Uterus (tissue), 4 donors: ENCODE results near the gene CRTC3. TPM values are rescaled to one million over a fixed set of nuclear protein-coding genes. Genes with fewer than 3 reads are reported as not detected.

ENCODE experiments used
- DNase-seq, 2 donors: peaks; one replicate each; pipeline ENCODE4 v3.0.0-alpha.2; 2019 to 2020
- H3K27ac ChIP-seq, 2 donors: fragments of 200-600 bp; sonication (generic); 1 replicate in 1 of 2; 2 replicates in 1 of 2; pipeline ENCODE4 v1.5.1; 2016 to 2018
- H3K27me3 ChIP-seq, 2 donors: fragments of 200-600 bp; sonication (generic); one replicate each; pipeline ENCODE4 v1.5.1; 2018 to 2019; ENCODE audit warnings: control low read depth in 1 of 2
- H3K36me3 ChIP-seq, 2 donors: fragments of 200-600 bp; sonication (generic); one replicate each; pipeline ENCODE4 v1.5.1; 2019; ENCODE audit warnings: control low read depth in 1 of 2
- H3K4me1 ChIP-seq, 2 donors: fragments of 200-600 bp; sonication (generic); one replicate each; pipeline ENCODE4 v1.5.1; 2018 to 2019; ENCODE audit warnings: control low read depth in 1 of 2
- H3K4me3 ChIP-seq, 2 donors: fragments of 200-600 bp; sonication (generic); 1 replicate in 1 of 2; 2 replicates in 1 of 2; pipeline ENCODE4 v1.5.1; 2018 to 2019; ENCODE audit warnings: mild to moderate bottlenecking in 1 of 2
- H3K9me3 ChIP-seq, 2 donors: fragments of 200-600 bp; sonication (generic); one replicate each; pipeline ENCODE4 v1.5.1; 2019; ENCODE audit warnings: control low read depth in 1 of 2
- CTCF ChIP-seq, 4 experiments: fragments of 200-600 bp in 2 of 4; fragments of 450-650 bp in 2 of 4; sonication (generic) in 2 of 4; IDR thresholded peaks; one replicate each; pipeline ENCODE4 v1.5.1; 2016 to 2019; ENCODE audit warnings: antibody characterized with exemption in 4 of 4, mild to moderate bottlenecking in 2 of 4, moderate library complexity in 1 of 4
- POLR2A ChIP-seq, 2 donors: fragments of 450-650 bp; IDR thresholded peaks; one replicate each; pipeline ENCODE4 v1.6.1; 2016; ENCODE audit warnings: antibody characterized with exemption in 2 of 2, mild to moderate bottlenecking in 1 of 2, moderate library complexity in 1 of 2
- intact Hi-C: fragments of 100-400 bp; cut with DNase I; formaldehyde crosslinking; loops from one replicate; pipeline ENCODE4 v1.15.1; 2023; ENCODE audit warnings: low total_unique reads
- total RNA-seq, 4 donors: library from RNA; depleted of rRNA in 3 of 4; stranded (reverse); fragments of >200 nt in 3 of 4; gene quantifications; one replicate each; pipeline versions ENCODE4 v1.1.0 to v1.2.4, GENCODE V29; 2014 to 2023
- donor health status: DM: yes; HTN: yes; CAD: no.

CRTC3 gene
- total RNA-seq, 4 donors from 2014 or later: 18.4 to 89.4 (median 40.9) TPM

DNA sequence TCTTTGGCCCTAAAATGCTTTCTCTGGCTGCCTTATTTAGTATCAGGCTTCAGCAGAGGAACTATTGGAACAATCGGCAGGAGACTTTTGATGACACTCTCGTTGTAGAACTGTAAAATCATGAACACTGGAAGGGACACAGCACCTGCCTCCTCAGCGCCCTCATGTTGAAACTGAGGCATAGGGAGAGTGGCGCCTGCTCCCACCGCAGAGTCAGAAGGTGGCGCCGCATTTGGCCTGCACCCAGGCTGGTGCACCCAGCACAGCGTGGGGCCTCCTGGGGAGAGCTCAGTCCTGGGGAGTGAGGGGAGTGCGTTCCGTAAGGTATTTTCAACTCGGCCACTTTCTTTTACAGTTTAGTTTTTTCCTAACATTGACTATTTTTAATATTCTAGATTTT is 109.2 kb downstream of the CRTC3 start:
- H3K4me3 ChIP-seq: no peak overlapping the region
- no peak for DNase-seq
- no peaks in the 10 kb centered on the region for H3K4me1 ChIP-seq
- no peaks in the 10 kb centered on the region for H3K27me3 ChIP-seq
- no peaks in the 10 kb centered on the region for H3K9me3 ChIP-seq
- no peak overlapping the region for H3K27ac ChIP-seq
- intact Hi-C loops: no loop called here
- TF ChIP-seq POLR2A (IDR thresholded peaks at IDR 0.05): no peak
- TF ChIP-seq CTCF (IDR thresholded peaks at IDR 0.05): no peak
- no peaks in the 10 kb centered on the region for H3K36me3 ChIP-seq

GRCh38 chr15:90640862-90641261 is 111.1 kb downstream of the CRTC3 start:
- intact Hi-C loops: loop anchor here (10.0 kb wide), 1 partner anchor 54 kb away; no protein-coding TSS in a partner anchor
- no peak for DNase-seq
- Histone ChIP-seq H3K36me3 (no peaks in the 10 kb centered on the region), H3K4me1 (no peaks in the 10 kb centered on the region), H3K4me3 (no peak overlapping the region), H3K27me3 (no peaks in the 10 kb centered on the region), H3K9me3 (no peaks in the 10 kb centered on the region), H3K27ac (no peak overlapping the region)
- TF ChIP-seq CTCF (IDR thresholded peaks at IDR 0.05) (no peak), POLR2A (IDR thresholded peaks at IDR 0.05) (no peak)

GRCh38 chr15:90641581-90642463 is 112.1 kb downstream of the CRTC3 start:
- Histone ChIP-seq H3K4me3 (no peak overlapping the region), H3K4me1 (no peaks in the 10 kb centered on the region), H3K36me3 (no peaks in the 10 kb centered on the region), H3K9me3 (no peaks in the 10 kb centered on the region), H3K27ac (no peak overlapping the region), H3K27me3 (no peaks in the 10 kb centered on the region)
- intact Hi-C loops: loop anchor here (10.0 kb wide), 1 partner anchor 53 kb away; no protein-coding TSS in a partner anchor
- no peak for DNase-seq
- no peak for TF ChIP-seq CTCF (IDR thresholded peaks at IDR 0.05)
- no peak for TF ChIP-seq POLR2A (IDR thresholded peaks at IDR 0.05)

DNA sequence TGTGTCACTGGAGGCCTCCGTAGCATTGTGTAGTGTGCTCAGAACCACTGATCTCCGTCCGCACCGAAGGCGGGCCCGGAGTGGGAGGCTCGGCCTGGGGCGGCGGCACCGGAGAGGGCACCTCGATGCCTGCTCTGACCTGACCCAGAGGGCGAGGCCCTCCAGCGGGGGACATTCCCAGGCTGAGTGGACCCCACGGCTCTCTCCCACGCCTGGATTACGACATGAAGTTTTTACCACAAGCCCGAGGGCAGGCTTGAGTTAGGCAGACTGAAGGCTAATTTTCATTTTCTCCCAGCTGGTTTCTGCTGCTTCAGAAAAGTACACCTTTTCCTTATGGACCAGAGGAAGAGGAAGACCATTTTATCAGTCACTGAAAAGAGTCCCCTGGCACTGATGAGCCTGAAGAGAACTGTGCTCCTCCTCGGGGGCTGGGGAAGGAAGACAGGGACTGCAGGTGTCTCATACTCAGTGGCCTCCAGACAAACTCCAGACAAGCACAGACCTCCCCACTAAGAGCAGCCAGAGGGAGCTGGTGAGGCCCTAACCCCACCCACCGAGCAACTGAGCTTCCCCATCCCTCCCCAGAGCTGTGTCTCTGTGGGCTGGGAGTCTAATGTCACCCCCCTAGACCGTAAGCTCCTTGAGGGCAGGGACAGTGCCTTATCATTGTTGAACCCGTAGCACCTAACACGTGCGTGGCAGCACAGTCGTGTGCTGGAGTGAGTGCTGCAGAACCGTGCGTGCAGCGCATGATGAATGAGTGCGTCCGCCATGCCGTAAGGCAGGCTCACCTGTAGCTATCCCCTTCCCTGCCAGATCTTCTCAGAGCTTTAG is 113.0 kb downstream of the CRTC3 start:
- intact Hi-C loops: loop anchor here (10.0 kb wide), 1 partner anchor 52 kb away; no protein-coding TSS in a partner anchor
- Histone ChIP-seq H3K9me3 (no peaks in the 10 kb centered on the region), H3K36me3 (no peaks in the 10 kb centered on the region), H3K4me1 (peaks cover under 1 to 1% of the 10 kb centered on the region in 2 donors), H3K27ac (no peak overlapping the region), H3K4me3 (no peak overlapping the region), H3K27me3 (no peaks in the 10 kb centered on the region)
- DNase-seq: no peak
- TF ChIP-seq POLR2A (IDR thresholded peaks at IDR 0.05): no peak
- TF ChIP-seq CTCF (IDR thresholded peaks at IDR 0.05): no peak

DNA sequence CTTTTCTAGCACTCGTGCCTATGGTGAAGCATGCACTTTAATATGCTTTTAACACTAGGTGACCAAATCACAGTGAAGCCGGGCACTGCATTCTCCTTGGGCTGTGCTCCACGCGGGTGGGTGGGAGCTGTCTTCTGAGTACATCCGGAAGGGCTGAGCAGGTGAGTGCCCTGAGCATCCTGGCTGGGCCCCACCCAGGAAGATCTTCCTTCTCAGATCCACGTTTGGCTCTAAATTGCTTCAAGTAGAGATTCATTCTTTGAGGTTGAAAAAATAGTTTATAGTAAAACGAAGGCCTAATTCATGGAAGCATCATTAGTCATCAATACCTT is 113.5 kb downstream of the CRTC3 start:
- intact Hi-C loops: loop anchor here (10.0 kb wide), 1 partner anchor 52 kb away; no protein-coding TSS in a partner anchor
- Histone ChIP-seq H3K4me3 (no peak overlapping the region), H3K4me1 (peaks cover 4% of the 10 kb centered on the region in 2 donors), H3K36me3 (no peaks in the 10 kb centered on the region), H3K9me3 (no peaks in the 10 kb centered on the region), H3K27me3 (no peaks in the 10 kb centered on the region), H3K27ac (no peak overlapping the region)
- DNase-seq: no peak
- TF ChIP-seq POLR2A (IDR thresholded peaks at IDR 0.05): no peak
- no peak for TF ChIP-seq CTCF (IDR thresholded peaks at IDR 0.05)
